Natural killer cell (primary cell): ENCODE results near the gene TCP11. TPM values are rescaled to one million over a fixed set of nuclear protein-coding genes. Genes with fewer than 3 reads are reported as not detected.

ENCODE experiments used
- ATAC-seq, 3 donors: fragments of 150-1000 bp in 2 of 3; fragments of 200-7000 bp in 1 of 3; cut with Tn5 transposase; 1 replicate in 1 of 3; 2 replicates in 2 of 3; pipeline ENCODE4 v1.10.0; 2021; ENCODE audit warnings: mild to moderate bottlenecking in 2 of 3, moderate library complexity in 2 of 3
- DNase-seq, 2 donors: peaks; one replicate each; pipeline versions ENCODE4 v3.0.0 to v3.0.0-alpha.2; 2013 to 2021; ENCODE audit warnings: mixed read lengths in 1 of 2
- H3K27ac ChIP-seq: one replicate; pipeline ENCODE4 v1.5.1; 2013; ENCODE audit warnings: mild to moderate bottlenecking, low read length
- H3K27me3 ChIP-seq: one replicate; pipeline ENCODE4 v1.6.1; 2013; ENCODE audit warnings: low read length; ENCODE audit not compliant: control insufficient read depth, insufficient read depth
- H3K36me3 ChIP-seq: one replicate; pipeline ENCODE4 v1.6.1; 2013; ENCODE audit warnings: low read length; ENCODE audit not compliant: control insufficient read depth, insufficient read depth
- H3K4me1 ChIP-seq: one replicate; pipeline ENCODE4 v1.6.1; 2013; ENCODE audit warnings: low read length; ENCODE audit not compliant: control insufficient read depth, insufficient read depth
- H3K4me3 ChIP-seq: one replicate; pipeline ENCODE4 v1.5.1; 2013; ENCODE audit warnings: low read length
- H3K9me3 ChIP-seq: one replicate; pipeline ENCODE4 v1.6.1; 2013; ENCODE audit warnings: low read length; ENCODE audit not compliant: control insufficient read depth, insufficient read depth
- H3K27ac Mint-ChIP-seq, 2 donors: one replicate each; pipeline ENCODE4 v1.8.0; 2022; ENCODE audit warnings: mild to moderate bottlenecking in 2 of 2, mixed read lengths in 2 of 2, moderate library complexity in 1 of 2
- H3K27me3 Mint-ChIP-seq, 2 donors: one replicate each; pipeline ENCODE4 v1.8.0; 2022; ENCODE audit warnings: low read depth in 2 of 2, mixed read lengths in 2 of 2
- H3K36me3 Mint-ChIP-seq: one replicate; pipeline ENCODE4 v1.8.0; 2022; ENCODE audit warnings: mixed read lengths
- H3K4me1 Mint-ChIP-seq, 2 donors: one replicate each; pipeline ENCODE4 v1.8.0; 2022; ENCODE audit warnings: mixed read lengths in 2 of 2
- H3K4me3 Mint-ChIP-seq: one replicate; pipeline ENCODE4 v1.8.0; 2022; ENCODE audit warnings: mild to moderate bottlenecking, moderate library complexity, mixed read lengths
- H3K9me3 Mint-ChIP-seq, 2 donors: one replicate each; pipeline ENCODE4 v1.8.0; 2022; ENCODE audit warnings: mixed read lengths in 2 of 2
- WGBS: methylation state at CpG from one replicate; pipeline ENCODE4 v1.1.7; 2013; ENCODE audit warnings: missing lambda C conversion rate; ENCODE audit not compliant: insufficient coverage; 5-methylcytosine and 5-hydroxymethylcytosine counted together
- intact Hi-C: fragments of 100-400 bp; cut with micrococcal nuclease; formaldehyde crosslinking; loops from one replicate; pipeline ENCODE4 v1.14.2; 2022
- total RNA-seq, 4 donors: library from RNA; stranded (reverse); fragments of 120-200 nt in 1 of 4; gene quantifications; one replicate each; pipeline versions ENCODE4 v1.2.3 to v1.2.4, GENCODE V29; 2013 to 2022
- TF ChIP-seq, protein P1 (sequence below): fragments of 200-600 bp; IDR thresholded peaks from one replicate; pipeline ENCODE4 v1.8.0; 2022; ENCODE audit warnings: antibody characterized with exemption

TCP11 gene
- total RNA-seq, 3 donors from 2014 or later (not counting 1 experiment from before 2014, with no cell fraction given) = not detected

DNA sequence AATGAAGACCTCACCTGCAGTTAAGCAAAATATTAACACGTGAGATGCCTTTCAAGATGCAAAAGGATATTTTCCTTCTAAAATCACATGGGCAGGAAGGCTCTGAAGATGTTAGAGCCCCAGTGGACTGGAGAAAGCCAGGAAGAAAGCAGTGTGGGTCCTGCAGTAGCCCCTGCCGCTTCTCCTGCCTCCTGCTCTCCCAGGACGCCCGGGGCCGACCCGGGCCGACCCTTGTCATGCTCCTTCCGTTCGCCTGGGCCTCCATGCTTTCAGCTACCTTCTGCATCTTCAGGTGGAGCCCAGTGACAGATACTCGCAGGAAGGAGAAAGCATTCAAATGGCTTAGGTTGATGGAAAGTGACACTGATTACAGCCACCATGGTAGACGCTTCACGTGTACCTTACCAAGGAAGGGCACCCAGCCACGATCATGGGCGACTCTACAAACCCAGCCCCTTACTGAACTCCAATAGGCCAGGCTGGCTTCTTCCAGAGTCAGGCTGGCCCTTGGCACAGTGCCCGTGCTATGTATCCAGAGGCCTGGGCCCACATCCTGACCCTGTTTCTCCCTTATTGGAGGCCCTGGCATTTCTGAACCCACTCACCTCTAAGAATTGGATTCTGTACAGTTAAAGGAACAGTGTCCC lies 69.0 kb downstream of the TCP11 start:
- Histone ChIP-seq H3K27ac (no peak overlapping the region), H3K36me3 (no peaks in the 10 kb centered on the region), H3K9me3 (no peaks in the 10 kb centered on the region), H3K27me3 (no peaks in the 10 kb centered on the region), H3K4me1 (no peaks in the 10 kb centered on the region), H3K4me3 (no peak overlapping the region)
- intact Hi-C loops = no loop called here
- 88% methylated on average over 15 of the region's 15 CpGs for WGBS
- H3K27ac Mint-ChIP-seq = no peak overlapping the region
- no peaks in the 10 kb centered on the region for H3K9me3 Mint-ChIP-seq
- H3K4me3 Mint-ChIP-seq = no peak overlapping the region
- H3K27me3 Mint-ChIP-seq = no peaks in the 10 kb centered on the region
- H3K36me3 Mint-ChIP-seq = no peaks in the 10 kb centered on the region
- TF ChIP-seq, protein P1, sequence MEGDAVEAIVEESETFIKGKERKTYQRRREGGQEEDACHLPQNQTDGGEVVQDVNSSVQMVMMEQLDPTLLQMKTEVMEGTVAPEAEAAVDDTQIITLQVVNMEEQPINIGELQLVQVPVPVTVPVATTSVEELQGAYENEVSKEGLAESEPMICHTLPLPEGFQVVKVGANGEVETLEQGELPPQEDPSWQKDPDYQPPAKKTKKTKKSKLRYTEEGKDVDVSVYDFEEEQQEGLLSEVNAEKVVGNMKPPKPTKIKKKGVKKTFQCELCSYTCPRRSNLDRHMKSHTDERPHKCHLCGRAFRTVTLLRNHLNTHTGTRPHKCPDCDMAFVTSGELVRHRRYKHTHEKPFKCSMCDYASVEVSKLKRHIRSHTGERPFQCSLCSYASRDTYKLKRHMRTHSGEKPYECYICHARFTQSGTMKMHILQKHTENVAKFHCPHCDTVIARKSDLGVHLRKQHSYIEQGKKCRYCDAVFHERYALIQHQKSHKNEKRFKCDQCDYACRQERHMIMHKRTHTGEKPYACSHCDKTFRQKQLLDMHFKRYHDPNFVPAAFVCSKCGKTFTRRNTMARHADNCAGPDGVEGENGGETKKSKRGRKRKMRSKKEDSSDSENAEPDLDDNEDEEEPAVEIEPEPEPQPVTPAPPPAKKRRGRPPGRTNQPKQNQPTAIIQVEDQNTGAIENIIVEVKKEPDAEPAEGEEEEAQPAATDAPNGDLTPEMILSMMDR = no peak
- ATAC-seq = no peak
- H3K4me1 Mint-ChIP-seq = peaks cover 5 to 10% of the 10 kb centered on the region in 2 donors
- DNase-seq = no peak

DNA sequence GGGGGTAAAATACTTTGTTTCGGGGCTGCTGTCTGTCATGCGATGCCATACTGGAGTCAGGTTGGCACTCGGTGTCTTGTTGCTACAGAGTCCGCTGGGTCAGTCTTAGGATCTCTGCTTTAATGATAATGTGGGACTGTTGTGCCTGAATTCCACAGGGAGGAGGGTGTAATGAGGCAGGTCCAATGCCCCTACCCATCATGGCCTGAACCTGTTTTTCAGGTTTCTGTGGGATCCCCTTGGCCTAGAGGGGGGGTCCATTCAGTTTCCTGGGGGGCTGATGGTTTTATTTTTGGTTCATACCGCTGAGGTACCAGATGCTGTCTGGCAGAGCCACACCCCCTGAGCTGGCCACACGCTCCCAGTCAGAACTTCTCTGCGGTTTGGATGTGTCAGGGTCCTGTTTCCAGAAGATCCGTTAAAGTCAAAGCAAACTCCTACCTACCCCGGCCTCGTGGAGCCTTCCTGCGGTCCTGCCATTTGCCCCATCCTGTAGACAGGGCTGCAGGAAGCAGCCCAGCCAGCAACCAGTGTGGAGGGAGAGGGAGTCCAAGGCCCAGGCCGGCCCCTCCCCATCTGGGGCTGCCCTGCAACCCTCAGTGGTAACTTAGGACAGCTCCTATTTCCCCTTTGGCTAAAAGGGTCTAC lies 69.7 kb downstream of the TCP11 start:
- no peak for ATAC-seq
- Mint-ChIP-seq H3K4me1 (peaks cover 0 to 5% of the 10 kb centered on the region in 2 donors), H3K4me3 (no peak overlapping the region), H3K36me3 (no peaks in the 10 kb centered on the region), H3K27me3 (no peaks in the 10 kb centered on the region), H3K27ac (no peak overlapping the region), H3K9me3 (no peaks in the 10 kb centered on the region)
- H3K4me1 ChIP-seq = no peaks in the 10 kb centered on the region
- no peak overlapping the region for H3K27ac ChIP-seq
- 98% methylated on average over 12 of the region's 12 CpGs for WGBS
- DNase-seq = no peak
- H3K4me3 ChIP-seq = no peak overlapping the region
- no peaks in the 10 kb centered on the region for H3K36me3 ChIP-seq
- intact Hi-C loops = no loop called here
- H3K27me3 ChIP-seq = no peaks in the 10 kb centered on the region
- TF ChIP-seq, protein P1 = no peak
- no peaks in the 10 kb centered on the region for H3K9me3 ChIP-seq

DNA sequence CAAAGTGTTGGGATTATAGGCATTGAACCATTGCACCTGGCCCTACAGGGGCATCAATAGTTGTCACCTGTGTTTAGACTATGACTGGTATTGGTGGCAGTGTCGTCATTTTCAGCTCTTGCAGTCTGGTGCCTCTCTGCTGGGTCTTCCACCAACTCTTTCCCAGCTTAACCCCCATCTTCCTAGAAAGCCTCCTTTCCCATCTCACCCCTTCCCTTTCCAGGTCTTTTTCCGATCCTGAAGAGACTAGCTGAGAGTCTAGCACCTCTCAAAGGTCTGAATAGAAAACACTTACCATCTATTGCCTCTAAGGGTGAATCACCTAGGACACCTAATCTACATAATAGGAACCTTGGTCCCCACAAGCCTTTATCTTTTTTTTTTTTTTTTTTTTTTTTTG lies 71.0 kb downstream of the TCP11 start:
- H3K36me3 Mint-ChIP-seq = no peaks in the 10 kb centered on the region
- no peak overlapping the region for H3K27ac ChIP-seq
- H3K4me1 Mint-ChIP-seq = peaks cover 0 to 5% of the 10 kb centered on the region in 2 donors
- no peak overlapping the region for H3K4me3 ChIP-seq
- no peaks in the 10 kb centered on the region for H3K4me1 ChIP-seq
- no peaks in the 10 kb centered on the region for H3K36me3 ChIP-seq
- no peak overlapping the region for H3K4me3 Mint-ChIP-seq
- WGBS = 86% methylated on average over 2 of the region's 2 CpGs
- no peaks in the 10 kb centered on the region for H3K9me3 Mint-ChIP-seq
- DNase-seq = no peak
- no peaks in the 10 kb centered on the region for H3K9me3 ChIP-seq
- TF ChIP-seq, protein P1 = no peak
- H3K27ac Mint-ChIP-seq = no peak overlapping the region
- no peak for ATAC-seq
- no peaks in the 10 kb centered on the region for H3K27me3 ChIP-seq
- no peaks in the 10 kb centered on the region for H3K27me3 Mint-ChIP-seq
- intact Hi-C loops = no loop called here
